ENCODE measurements around the gene MYO16.

Gene MYO16

DNA sequence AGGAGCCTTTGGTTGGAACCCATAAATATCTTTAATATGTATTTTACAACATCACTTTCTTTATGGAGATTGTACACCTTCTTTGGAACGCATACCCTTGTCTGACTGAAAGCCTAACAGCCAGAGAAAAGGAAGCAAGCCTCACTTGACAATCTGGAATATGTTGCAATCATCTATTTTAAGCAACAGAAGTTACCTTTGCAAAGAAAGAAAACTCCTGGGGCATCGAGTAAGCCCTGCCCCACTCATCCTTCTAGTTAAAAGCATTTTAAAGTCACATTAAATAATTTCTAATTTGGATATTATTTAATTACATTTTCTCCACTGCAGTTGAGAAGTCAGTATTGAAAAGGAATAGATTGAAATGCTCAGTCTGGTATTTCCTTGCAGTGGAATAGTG is 542.7 kb downstream of the MYO16 start:
- TF ChIP-seq CTCF (IDR thresholded peaks at IDR 0.05; ENCODE audit: insufficient read depth, low read depth, low read length, missing control alignments) = no peak
- H3K4me3 ChIP-seq (ENCODE audit: low read depth, low read length) = no peak overlapping the region
- no peak for DNase-seq (ENCODE audit: low read depth)

- no peak for TF ChIP-seq CTCF (IDR thresholded peaks at IDR 0.05; ENCODE audit: insufficient read depth, low read depth, low read length, missing control alignments)
- no peak for DNase-seq (ENCODE audit: low read depth)
- no peak overlapping the region for H3K4me3 ChIP-seq (ENCODE audit: low read depth, low read length)
Measured at GRCh38 chr13:109175666-109176065, 546.3 kb downstream of the MYO16 start.

DNA sequence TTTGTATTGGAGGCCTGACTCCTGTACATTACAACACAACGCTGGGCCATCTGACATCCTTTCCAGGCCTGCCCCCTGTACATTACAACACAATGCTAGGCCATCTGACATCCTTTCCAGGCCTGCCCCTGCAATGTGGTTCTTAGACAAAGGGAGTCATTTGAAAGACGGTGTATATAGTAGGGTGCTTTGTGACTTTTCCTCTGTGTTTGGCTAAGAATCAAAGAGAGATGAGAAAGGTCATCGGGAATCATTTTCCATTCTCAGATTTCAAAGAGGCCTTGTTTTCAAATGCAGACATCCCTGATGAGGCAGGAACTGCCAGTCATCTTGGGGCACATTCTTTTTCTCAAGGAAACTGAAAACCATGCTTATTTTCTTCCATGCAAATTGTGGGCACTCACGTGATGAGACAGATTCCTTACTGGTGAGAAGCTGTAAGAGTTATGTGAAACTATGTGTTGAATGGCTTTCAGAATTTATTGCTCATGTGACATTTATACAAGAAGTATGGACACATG is 551.6 kb downstream of the MYO16 start:
- no peak for DNase-seq (ENCODE audit: low read depth)
- no peak overlapping the region for H3K4me3 ChIP-seq (ENCODE audit: low read depth, low read length)
- no peak for TF ChIP-seq CTCF (IDR thresholded peaks at IDR 0.05; ENCODE audit: insufficient read depth, low read depth, low read length, missing control alignments)

DNA sequence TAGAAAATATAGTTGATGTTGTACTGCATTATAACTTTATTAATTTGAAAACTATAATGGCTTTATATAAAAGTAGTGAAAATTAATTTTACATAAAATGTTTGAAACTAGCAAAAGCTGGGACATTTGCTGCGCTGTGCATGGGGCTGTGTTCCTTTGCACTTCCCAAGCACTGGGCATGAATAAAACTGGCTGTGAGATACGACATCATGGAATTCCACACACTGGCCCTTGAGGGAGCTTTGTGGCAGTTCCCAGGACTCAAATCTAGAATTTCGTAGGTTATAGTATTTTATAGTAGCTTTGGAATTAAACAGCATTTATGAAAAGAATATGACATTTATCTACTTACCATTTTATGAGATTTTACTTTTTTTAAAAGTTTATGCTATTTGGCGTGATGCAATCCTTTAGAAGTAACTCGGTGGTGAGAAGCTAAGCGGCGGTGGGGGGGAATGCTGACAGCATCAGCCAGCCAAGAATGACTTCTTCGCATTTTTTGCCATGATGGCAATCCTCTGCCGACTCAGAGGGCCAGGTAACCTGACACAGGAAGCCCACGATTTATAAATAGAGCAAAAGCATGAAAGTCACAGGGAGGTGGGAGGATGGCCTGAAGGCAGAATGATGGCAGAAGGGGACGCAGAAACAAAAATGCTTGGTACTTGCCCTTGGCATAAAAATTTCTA is 553.5 kb downstream of the MYO16 start:
- H3K4me3 ChIP-seq (ENCODE audit: low read depth, low read length) = no peak overlapping the region
- TF ChIP-seq CTCF (IDR thresholded peaks at IDR 0.05; ENCODE audit: insufficient read depth, low read depth, low read length, missing control alignments) = no peak
- no peak for DNase-seq (ENCODE audit: low read depth)

GRCh38 chr13:109191413-109191812 is 562.0 kb downstream of the MYO16 start:
- no peak overlapping the region for H3K4me3 ChIP-seq (ENCODE audit: low read depth, low read length)
- no peak for DNase-seq (ENCODE audit: low read depth)
- no peak for TF ChIP-seq CTCF (IDR thresholded peaks at IDR 0.05; ENCODE audit: insufficient read depth, low read depth, low read length, missing control alignments)

DNA sequence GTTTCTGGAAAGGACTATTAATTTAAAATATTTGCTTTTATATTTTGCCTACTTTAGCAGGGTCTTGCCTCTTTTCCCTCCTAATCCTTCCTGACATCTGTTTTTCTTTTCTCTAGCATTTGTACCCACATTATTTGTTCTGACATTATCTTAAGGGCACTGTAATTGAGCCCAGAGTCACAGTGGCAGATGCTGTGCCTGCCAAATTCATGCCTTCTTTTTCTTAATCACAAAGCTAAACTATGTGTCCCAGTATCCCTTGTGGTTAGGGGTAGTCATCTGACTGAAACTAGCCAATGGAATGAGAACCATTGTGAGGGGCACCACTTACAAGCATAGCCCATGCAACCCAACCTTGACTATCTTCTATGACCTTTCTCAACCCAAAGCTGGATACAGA is 562.9 kb downstream of the MYO16 start:
- no peak for TF ChIP-seq CTCF (IDR thresholded peaks at IDR 0.05; ENCODE audit: insufficient read depth, low read depth, low read length, missing control alignments)
- no peak for DNase-seq (ENCODE audit: low read depth)
- H3K4me3 ChIP-seq (ENCODE audit: low read depth, low read length) = no peak overlapping the region

DNA sequence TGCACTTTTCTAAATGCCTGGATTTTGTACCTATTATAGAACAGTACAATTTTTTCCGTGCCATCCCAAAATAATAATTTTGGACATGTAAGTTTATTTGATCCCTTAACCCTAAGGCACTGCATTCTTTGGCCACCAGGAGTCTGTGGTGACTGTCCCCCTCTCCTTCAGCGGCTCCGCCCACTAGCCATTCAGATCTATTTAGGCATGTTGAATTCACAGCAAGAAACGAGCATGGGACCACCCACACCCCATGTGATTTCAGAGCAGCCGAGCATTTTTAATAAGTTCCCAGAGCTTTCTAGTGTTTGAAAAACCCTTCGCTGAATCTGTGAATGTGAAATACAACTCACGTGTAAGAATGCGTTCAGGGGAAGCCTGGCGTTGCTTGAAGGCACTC is 567.5 kb downstream of the MYO16 start:
- no peak for TF ChIP-seq CTCF (IDR thresholded peaks at IDR 0.05; ENCODE audit: insufficient read depth, low read depth, low read length, missing control alignments)
- no peak for DNase-seq (ENCODE audit: low read depth)
- H3K4me3 ChIP-seq (ENCODE audit: low read depth, low read length) = no peak overlapping the region
